CD14-positive monocyte (primary cell): Measurements from ENCODE around the gene GID8. TPM values are rescaled to one million over a fixed set of nuclear protein-coding genes. Genes with fewer than 3 reads are reported as not detected.

ENCODE experiments used
- DNase-seq, 3 donors: peaks; one replicate each; pipeline ENCODE4 v3.0.0-alpha.2; 2011 to 2022
- H2AFZ ChIP-seq: 2 replicates; pipeline ENCODE4 v1.6.0; 2012; ENCODE audit warnings: mild to moderate bottlenecking, low read depth, low read length, inconsistent platforms; ENCODE audit not compliant: insufficient read depth, poor library complexity, severe bottlenecking
- H3K27ac ChIP-seq, 2 donors: 1 replicate in 1 of 2; 2 replicates in 1 of 2; pipeline ENCODE4 v1.5.1; 2012 to 2013; ENCODE audit warnings: low read length in 2 of 2, control low read depth in 1 of 2, inconsistent platforms in 1 of 2, low read depth in 1 of 2, mild to moderate bottlenecking in 1 of 2
- H3K27me3 ChIP-seq, 2 donors: one replicate each; pipeline versions ENCODE4 v1.6.0 to v1.6.1; 2011 to 2013; ENCODE audit warnings: low read length in 2 of 2; ENCODE audit not compliant: control insufficient read depth in 2 of 2, insufficient read depth in 2 of 2
- H3K36me3 ChIP-seq, 2 donors: replicated peaks in 1 of 2; 1 replicate in 1 of 2; 2 replicates in 1 of 2; pipeline versions ENCODE4 v1.5.1 to v1.6.1; 2012 to 2013; ENCODE audit warnings: low read length in 2 of 2, control low read depth in 1 of 2, inconsistent platforms in 1 of 2, mild to moderate bottlenecking in 1 of 2; ENCODE audit not compliant: insufficient read depth in 2 of 2, control insufficient read depth in 1 of 2
- H3K4me1 ChIP-seq, 2 donors: 1 replicate in 1 of 2; 2 replicates in 1 of 2; pipeline versions ENCODE4 v1.5.1 to v1.6.1; 2012 to 2013; ENCODE audit warnings: low read length in 2 of 2, control low read depth in 1 of 2, inconsistent platforms in 1 of 2, mild to moderate bottlenecking in 1 of 2, moderate library complexity in 1 of 2; ENCODE audit not compliant: insufficient read depth in 2 of 2, control insufficient read depth in 1 of 2
- H3K4me2 ChIP-seq: replicated peaks from 2 replicates; pipeline ENCODE3; 2012; ENCODE audit warnings: low read length, moderate library complexity, mild to moderate bottlenecking; ENCODE audit not compliant: poor library complexity, severe bottlenecking; ENCODE audit errors: extremely low read depth
- H3K4me3 ChIP-seq, 3 experiments: fragments of 200-600 bp in 1 of 3; sonication (generic) in 1 of 3; replicated peaks in 1 of 3; 1 replicate in 2 of 3; 2 replicates in 1 of 3; pipeline ENCODE4 v1.5.1; 2011 to 2013; ENCODE audit warnings: low read length in 3 of 3, mild to moderate bottlenecking in 3 of 3, control low read depth in 2 of 3, low read depth in 2 of 3, inconsistent platforms in 1 of 3, moderate library complexity in 1 of 3
- H3K79me2 ChIP-seq: 2 replicates; pipeline ENCODE4 v1.6.0; 2012; ENCODE audit warnings: mild to moderate bottlenecking, control low read depth, inconsistent platforms, low read length, moderate library complexity; ENCODE audit not compliant: insufficient read depth
- H3K9ac ChIP-seq: 2 replicates; pipeline ENCODE4 v1.6.0; 2017; ENCODE audit warnings: low read length, mild to moderate bottlenecking; ENCODE audit not compliant: insufficient read depth, poor library complexity, severe bottlenecking
- H3K9me3 ChIP-seq, 2 donors: replicated peaks in 1 of 2; 1 replicate in 1 of 2; 2 replicates in 1 of 2; pipeline versions ENCODE4 v1.5.1 to v1.6.1; 2012 to 2013; ENCODE audit warnings: low read length in 2 of 2, control low read depth in 1 of 2; ENCODE audit not compliant: control insufficient read depth in 1 of 2, insufficient read depth in 1 of 2
- H4K20me1 ChIP-seq: 2 replicates; pipeline ENCODE4 v1.6.0; 2012; ENCODE audit warnings: mild to moderate bottlenecking, low read length, control low read depth, moderate library complexity; ENCODE audit not compliant: insufficient read depth
- H3K27ac Mint-ChIP-seq, 7 donors: one replicate each; pipeline ENCODE4 v1.8.0; 2020; ENCODE audit warnings: mild to moderate bottlenecking in 7 of 7, mixed read lengths in 7 of 7, moderate library complexity in 6 of 7, inconsistent platforms in 2 of 7
- H3K27me3 Mint-ChIP-seq, 3 donors: one replicate each; pipeline ENCODE4 v1.8.0; 2021 to 2022; ENCODE audit warnings: low read depth in 3 of 3, mild to moderate bottlenecking in 3 of 3, mixed read lengths in 3 of 3, moderate library complexity in 3 of 3, inconsistent platforms in 1 of 3
- H3K36me3 Mint-ChIP-seq, 2 donors: one replicate each; pipeline ENCODE4 v1.8.0; 2020; ENCODE audit warnings: mixed read lengths in 2 of 2, inconsistent platforms in 1 of 2, mild to moderate bottlenecking in 1 of 2
- H3K4me1 Mint-ChIP-seq: one replicate; pipeline ENCODE4 v1.8.0; 2020; ENCODE audit warnings: mild to moderate bottlenecking, mixed read lengths
- H3K4me3 Mint-ChIP-seq, 2 donors: one replicate each; pipeline ENCODE4 v1.8.0; 2020; ENCODE audit warnings: mild to moderate bottlenecking in 2 of 2, mixed read lengths in 2 of 2, moderate library complexity in 1 of 2
- H3K9me3 Mint-ChIP-seq, 7 donors: one replicate each; pipeline ENCODE4 v1.8.0; 2020 to 2022; ENCODE audit warnings: mixed read lengths in 7 of 7, mild to moderate bottlenecking in 6 of 7, moderate library complexity in 6 of 7, inconsistent platforms in 2 of 7
- WGBS: methylation state at CpG from one replicate; pipeline ENCODE4 v1.1.5; 2013; ENCODE audit warnings: missing lambda C conversion rate; ENCODE audit not compliant: insufficient coverage; 5-methylcytosine and 5-hydroxymethylcytosine counted together
- intact Hi-C, 2 donors: fragments of 100-400 bp; cut with micrococcal nuclease; formaldehyde crosslinking; loops; one replicate each; pipeline versions ENCODE4 v1.15.0 to v1.15.1; 2023
- polyA plus RNA-seq, 3 donors: library from polyadenylated mRNA; depleted of rRNA in 1 of 3; unstranded in 2 of 3; stranded (reverse) in 1 of 3; fragments of 300-500 nt in 2 of 3; fragments of >200 nt in 1 of 3; fragmentation: Illumina TruSeq in 2 of 3; gene quantifications; 1 replicate in 2 of 3; 2 replicates in 1 of 3; pipeline ENCODE4 v1.2.3, GENCODE V29; 2012 to 2021
- TF ChIP-seq, protein P1 (sequence below): fragments of 200-600 bp; IDR thresholded peaks from one replicate; pipeline ENCODE4 v1.8.0; 2022; ENCODE audit warnings: antibody characterized with exemption, mild to moderate bottlenecking

GID8 gene
- polyA plus RNA-seq, 3 donors, result 12.4 to 19.7 (median 12.7) TPM

DNA sequence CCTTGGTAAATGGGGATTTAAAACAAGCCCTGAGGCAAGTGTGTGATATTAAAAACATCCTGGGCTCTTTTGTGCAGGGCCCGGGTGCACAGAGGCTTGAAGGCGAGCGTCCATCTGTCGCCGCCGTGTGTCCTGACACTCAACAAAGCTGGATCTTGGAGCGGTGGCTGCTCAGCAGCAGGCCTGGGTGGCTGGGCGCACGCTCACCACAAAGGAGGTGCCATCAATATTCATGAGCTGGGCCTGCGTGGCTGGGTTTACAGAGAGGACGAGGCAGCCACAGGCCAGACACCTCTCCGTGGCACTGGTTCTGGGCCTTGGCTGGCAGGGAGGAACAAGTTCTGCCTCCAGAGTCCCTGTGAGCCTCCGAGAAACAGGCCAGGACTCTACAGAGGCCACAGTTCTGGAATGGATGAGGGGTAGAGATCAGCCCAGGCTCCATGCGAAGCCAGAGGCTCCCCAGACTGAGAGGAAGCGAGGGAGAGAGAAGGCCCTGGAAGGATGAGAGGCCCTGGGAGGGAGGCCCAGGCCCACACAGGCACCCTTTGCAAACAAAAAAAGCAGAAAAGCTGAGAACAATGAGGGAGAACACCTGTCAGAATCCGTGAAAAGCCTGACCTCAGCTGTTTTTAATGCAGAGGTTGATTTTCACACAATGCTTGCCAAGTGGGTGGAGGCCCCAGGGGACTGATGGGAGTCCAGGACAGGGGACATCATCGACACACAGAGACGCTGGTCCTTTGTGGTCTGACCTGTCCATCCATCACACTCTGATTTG, 46.9 kb downstream of the GID8 start:
- DNase-seq, result no peak
- no peak overlapping the region for H3K4me2 ChIP-seq
- Mint-ChIP-seq H3K4me1 (peaks cover 27% of the 10 kb centered on the region), H3K36me3 (no peaks in the 10 kb centered on the region), H3K27me3 (peaks cover 59 to 81% (median 67%) of the 10 kb centered on the region in 3 donors), H3K9me3 (peaks cover 0 to 2% (median 0%) of the 10 kb centered on the region in 7 donors), H3K27ac (no peak overlapping the region), H3K4me3 (peak overlapping the region in 1 of 2 donors; percentile 31)
- H3K27ac ChIP-seq, result no peak overlapping the region
- H2AFZ ChIP-seq, result no peak overlapping the region
- H3K27me3 ChIP-seq, result peaks cover 14 to 53% of the 10 kb centered on the region in 2 donors
- no peak overlapping the region for H3K9ac ChIP-seq
- H3K9me3 ChIP-seq, result peaks cover 0 to 4% of the 10 kb centered on the region in 2 donors
- intact Hi-C loops, result no loop called here
- no peaks in the 10 kb centered on the region for H3K79me2 ChIP-seq
- WGBS, result 91% methylated on average over 17 of the region's 18 CpGs
- peaks cover 16 to 17% of the 10 kb centered on the region in 2 donors for H3K4me1 ChIP-seq
- no peaks in the 10 kb centered on the region for H3K36me3 ChIP-seq
- no peak overlapping the region for H3K4me3 ChIP-seq
- TF ChIP-seq, protein P1, sequence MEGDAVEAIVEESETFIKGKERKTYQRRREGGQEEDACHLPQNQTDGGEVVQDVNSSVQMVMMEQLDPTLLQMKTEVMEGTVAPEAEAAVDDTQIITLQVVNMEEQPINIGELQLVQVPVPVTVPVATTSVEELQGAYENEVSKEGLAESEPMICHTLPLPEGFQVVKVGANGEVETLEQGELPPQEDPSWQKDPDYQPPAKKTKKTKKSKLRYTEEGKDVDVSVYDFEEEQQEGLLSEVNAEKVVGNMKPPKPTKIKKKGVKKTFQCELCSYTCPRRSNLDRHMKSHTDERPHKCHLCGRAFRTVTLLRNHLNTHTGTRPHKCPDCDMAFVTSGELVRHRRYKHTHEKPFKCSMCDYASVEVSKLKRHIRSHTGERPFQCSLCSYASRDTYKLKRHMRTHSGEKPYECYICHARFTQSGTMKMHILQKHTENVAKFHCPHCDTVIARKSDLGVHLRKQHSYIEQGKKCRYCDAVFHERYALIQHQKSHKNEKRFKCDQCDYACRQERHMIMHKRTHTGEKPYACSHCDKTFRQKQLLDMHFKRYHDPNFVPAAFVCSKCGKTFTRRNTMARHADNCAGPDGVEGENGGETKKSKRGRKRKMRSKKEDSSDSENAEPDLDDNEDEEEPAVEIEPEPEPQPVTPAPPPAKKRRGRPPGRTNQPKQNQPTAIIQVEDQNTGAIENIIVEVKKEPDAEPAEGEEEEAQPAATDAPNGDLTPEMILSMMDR, result no peak
- no peaks in the 10 kb centered on the region for H4K20me1 ChIP-seq

DNA sequence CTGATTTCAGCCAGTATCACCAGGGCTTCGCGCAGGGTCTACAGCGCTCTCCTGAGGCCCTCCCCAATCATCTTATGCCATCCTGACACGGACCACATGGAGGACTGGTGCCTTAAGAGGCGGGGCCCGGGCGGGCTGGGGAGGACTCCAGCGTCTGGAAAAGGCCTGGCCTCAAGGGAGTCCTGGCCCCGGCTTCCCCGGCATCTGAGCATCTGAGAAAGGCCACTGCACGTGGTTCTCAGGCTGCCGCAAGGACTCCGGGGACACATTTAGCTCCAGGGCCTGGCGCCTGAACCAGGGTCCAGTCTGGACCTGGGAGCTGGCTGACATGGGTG, 47.5 kb downstream of the GID8 start:
- Histone ChIP-seq H3K4me1 (peaks cover 16 to 17% of the 10 kb centered on the region in 2 donors), H3K79me2 (no peaks in the 10 kb centered on the region)

More for the DNA sequence above, 47.5 kb downstream of the GID8 start:
- WGBS, result 92% methylated on average over 10 of the region's 14 CpGs
- peaks cover 0 to under 1% of the 10 kb centered on the region in 2 donors for H3K9me3 ChIP-seq
- H4K20me1 ChIP-seq, result no peaks in the 10 kb centered on the region
- no peak for DNase-seq
- intact Hi-C loops, result no loop called here
- H3K4me1 Mint-ChIP-seq, result peaks cover 26% of the 10 kb centered on the region
- no peak overlapping the region for H3K4me2 ChIP-seq
- no peak overlapping the region for H2AFZ ChIP-seq
- H3K4me3 Mint-ChIP-seq, result no peak overlapping the region
- H3K27me3 Mint-ChIP-seq, result peaks cover 53 to 79% (median 61%) of the 10 kb centered on the region in 3 donors
- H3K36me3 Mint-ChIP-seq, result no peaks in the 10 kb centered on the region
- no peak overlapping the region for H3K27ac Mint-ChIP-seq
- TF ChIP-seq, protein P1, result no peak
- no peak overlapping the region for H3K9ac ChIP-seq
- H3K27me3 ChIP-seq, result peaks cover 10 to 48% of the 10 kb centered on the region in 2 donors
- no peaks in the 10 kb centered on the region for H3K36me3 ChIP-seq
- no peak overlapping the region for H3K27ac ChIP-seq
- peaks cover 0 to 2% (median 0%) of the 10 kb centered on the region in 7 donors for H3K9me3 Mint-ChIP-seq
- no peak overlapping the region for H3K4me3 ChIP-seq
